Gastrocnemius medialis (tissue), 4 donors: ENCODE measurements around the gene SRP72.
"Not testable (repeated sequence)": the region's sequence is repeated elsewhere in the genome, so short reads cannot be mapped to it uniquely, and the experiment has no call there.

Experiments used
- CTCF ChIP-seq, 5 experiments: fragments of 450-650 bp in 3 of 5; fragments of 200-600 bp in 2 of 5; sonication (generic) in 2 of 5; IDR thresholded peaks in 4 of 5; conservative IDR thresholded peaks in 1 of 5; 1 replicate in 4 of 5; 2 replicates in 1 of 5; pipeline ENCODE4 v1.5.1; 2016 to 2019; ENCODE audit warnings: antibody characterized with exemption in 5 of 5, mild to moderate bottlenecking in 3 of 5, moderate library complexity in 3 of 5
- POLR2A ChIP-seq, 2 donors: fragments of 450-650 bp; IDR thresholded peaks; one replicate each; pipeline ENCODE4 v1.6.1; 2017; ENCODE audit warnings: antibody characterized with exemption in 2 of 2, mild to moderate bottlenecking in 2 of 2, moderate library complexity in 2 of 2

- not testable (repeated sequence) for TF ChIP-seq POLR2A (IDR thresholded peaks at IDR 0.05); CTCF (IDR thresholded peaks at IDR 0.05 in 4 of 5, conservative IDR thresholded peaks at IDR 0.05 in 1 of 5)
These were observed 1.1 kb upstream of the SRP72 start for GRCh38 chr4:56466296-56466761.
